ENCODE results near the gene REM1.

- TF ChIP-seq, protein P1, sequence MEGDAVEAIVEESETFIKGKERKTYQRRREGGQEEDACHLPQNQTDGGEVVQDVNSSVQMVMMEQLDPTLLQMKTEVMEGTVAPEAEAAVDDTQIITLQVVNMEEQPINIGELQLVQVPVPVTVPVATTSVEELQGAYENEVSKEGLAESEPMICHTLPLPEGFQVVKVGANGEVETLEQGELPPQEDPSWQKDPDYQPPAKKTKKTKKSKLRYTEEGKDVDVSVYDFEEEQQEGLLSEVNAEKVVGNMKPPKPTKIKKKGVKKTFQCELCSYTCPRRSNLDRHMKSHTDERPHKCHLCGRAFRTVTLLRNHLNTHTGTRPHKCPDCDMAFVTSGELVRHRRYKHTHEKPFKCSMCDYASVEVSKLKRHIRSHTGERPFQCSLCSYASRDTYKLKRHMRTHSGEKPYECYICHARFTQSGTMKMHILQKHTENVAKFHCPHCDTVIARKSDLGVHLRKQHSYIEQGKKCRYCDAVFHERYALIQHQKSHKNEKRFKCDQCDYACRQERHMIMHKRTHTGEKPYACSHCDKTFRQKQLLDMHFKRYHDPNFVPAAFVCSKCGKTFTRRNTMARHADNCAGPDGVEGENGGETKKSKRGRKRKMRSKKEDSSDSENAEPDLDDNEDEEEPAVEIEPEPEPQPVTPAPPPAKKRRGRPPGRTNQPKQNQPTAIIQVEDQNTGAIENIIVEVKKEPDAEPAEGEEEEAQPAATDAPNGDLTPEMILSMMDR (IDR thresholded peaks at IDR 0.05) = no peak
- TF ChIP-seq POLR2A (IDR thresholded peaks at IDR 0.05) (no peak), EP300 (IDR thresholded peaks at IDR 0.05) (no peak)
Measured at GRCh38 chr20:31474758-31475427, at the start of gene REM1, which contains the start of gene DEFB124.
